Measurements from ENCODE around the gene TBC1D9B. TPM values are rescaled to one million over a fixed set of nuclear protein-coding genes. Genes with fewer than 3 reads are reported as not detected.

The TBC1D9B gene
- total and polyA plus RNA-seq, 4 donors = 32.1 to 120 (median 75.1) TPM

DNA sequence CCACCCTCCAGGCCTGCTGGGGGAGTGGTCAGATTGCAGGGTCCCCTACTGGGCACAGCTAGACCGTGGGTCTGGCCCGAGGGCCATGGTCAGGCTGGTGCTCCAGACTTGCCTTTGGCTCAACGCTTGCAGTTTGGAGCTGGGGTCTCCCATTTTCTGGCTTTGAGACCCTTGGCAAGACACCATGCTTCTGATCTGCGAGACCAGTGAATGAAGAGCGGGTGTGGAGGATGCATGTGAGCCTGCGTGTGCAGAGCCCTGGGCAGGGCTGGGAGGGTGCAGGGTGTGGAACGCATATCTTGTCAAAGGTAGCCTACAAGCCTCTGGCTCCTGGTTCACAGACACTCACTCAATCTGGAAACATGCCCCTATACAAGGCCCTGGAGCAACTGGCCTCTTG lies 43.0 kb downstream of the TBC1D9B start:
- no peak overlapping the region for H3K4me3 ChIP-seq (ENCODE audit: low read length in 2 of 2)
- no peaks in the 10 kb centered on the region for H3K27me3 ChIP-seq (ENCODE audit: control insufficient read depth in 1 of 2, insufficient read depth in 2 of 2, low read length in 1 of 2)
- WGBS, 2 donors = 94 to 95% methylated on average over 7 of the region's 7 CpGs
- DNase-seq (peak in 1 of 2 donors; percentile 65), ATAC-seq (ENCODE audit: low FRiP score) (no peak)
- no peaks in the 10 kb centered on the region for H3K9me3 ChIP-seq (ENCODE audit: control insufficient read depth, low read length)
- no peak overlapping the region for H3K27ac ChIP-seq (ENCODE audit: low read depth in 1 of 2, low read length in 2 of 2)
- H3K4me1 ChIP-seq (ENCODE audit: control insufficient read depth in 1 of 2, insufficient read depth in 2 of 2, low read length in 2 of 2) = no peaks in the 10 kb centered on the region
- intact Hi-C loops (cut with DNase I) = no loop called here
- peaks cover 0 to 11% of the 10 kb centered on the region in 2 donors for H3K36me3 ChIP-seq (ENCODE audit: control insufficient read depth in 1 of 2, insufficient read depth in 2 of 2, low read length in 1 of 2)

DNA sequence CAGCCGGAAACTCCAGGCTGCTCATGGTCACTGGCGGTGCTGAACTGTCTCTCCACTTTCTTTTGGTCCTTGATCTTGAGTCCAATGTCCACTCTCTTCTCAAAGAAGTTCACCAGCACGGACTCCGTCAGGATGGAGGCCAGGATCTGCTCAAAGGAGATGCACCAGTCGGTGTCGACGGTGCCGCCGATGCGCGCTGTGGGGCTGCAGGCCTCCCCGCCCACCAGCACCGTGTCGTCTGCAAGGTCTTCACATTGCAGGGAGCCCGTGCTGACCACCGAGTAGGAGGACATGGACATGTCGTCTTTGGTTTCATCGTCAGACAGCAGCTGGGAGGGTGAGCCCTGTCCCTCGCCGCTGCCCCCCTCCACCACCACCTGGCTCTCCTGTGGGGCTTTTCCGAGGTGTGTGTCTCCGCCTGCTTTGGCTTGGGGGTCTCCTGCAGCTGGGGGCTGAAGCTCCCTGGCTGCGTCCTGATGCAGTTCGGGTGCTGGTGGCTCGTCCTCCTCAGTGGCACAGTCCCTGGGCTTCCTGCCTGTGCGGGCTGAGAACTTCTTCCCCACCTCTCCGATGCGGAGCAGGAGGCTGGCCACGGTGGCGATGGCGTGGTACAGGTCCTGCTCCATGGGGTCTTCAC lies 44.1 kb downstream of the TBC1D9B start:
- intact Hi-C loops (cut with DNase I) = no loop called here
- no peak overlapping the region for H3K27ac ChIP-seq (ENCODE audit: low read depth in 1 of 2, low read length in 2 of 2)
- H3K4me1 ChIP-seq (ENCODE audit: control insufficient read depth in 1 of 2, insufficient read depth in 2 of 2, low read length in 2 of 2) = no peaks in the 10 kb centered on the region
- WGBS, 2 donors = 94 to 95% methylated on average over 31 of the region's 31 CpGs
- peak in 1 of 2 donors; percentile 74 for DNase-seq
- no peak for ATAC-seq (ENCODE audit: low FRiP score)
- H3K4me3 ChIP-seq (ENCODE audit: low read length in 2 of 2) = no peak overlapping the region
- no peaks in the 10 kb centered on the region for H3K9me3 ChIP-seq (ENCODE audit: control insufficient read depth, low read length)
- no peaks in the 10 kb centered on the region for H3K27me3 ChIP-seq (ENCODE audit: control insufficient read depth in 1 of 2, insufficient read depth in 2 of 2, low read length in 1 of 2)
- peaks cover 0 to 11% of the 10 kb centered on the region in 2 donors for H3K36me3 ChIP-seq (ENCODE audit: control insufficient read depth in 1 of 2, insufficient read depth in 2 of 2, low read length in 1 of 2)

DNA sequence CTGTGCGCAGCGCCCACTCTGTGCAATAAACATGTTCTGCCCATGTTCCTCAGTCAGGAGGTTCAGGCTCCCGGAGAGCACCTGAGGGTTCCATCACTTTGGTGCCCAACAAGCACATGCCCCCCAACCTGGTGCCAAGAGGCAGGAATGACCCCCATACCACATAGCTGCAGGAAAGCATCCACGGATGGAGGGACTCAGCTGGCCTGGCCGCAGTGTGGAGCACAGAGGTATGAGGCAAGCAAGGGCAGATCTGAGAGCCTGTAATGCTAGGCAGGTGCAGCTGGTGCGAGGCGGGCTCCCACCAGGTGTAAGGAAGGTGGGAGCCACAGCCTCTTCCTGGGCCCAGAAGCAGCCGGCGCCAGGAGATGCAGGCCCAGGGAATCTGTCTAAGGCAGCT lies 44.8 kb downstream of the TBC1D9B start:
- no peak for ATAC-seq (ENCODE audit: low FRiP score)
- 95 to 97% methylated on average over 9 of the region's 9 CpGs for WGBS, 2 donors

DNA sequence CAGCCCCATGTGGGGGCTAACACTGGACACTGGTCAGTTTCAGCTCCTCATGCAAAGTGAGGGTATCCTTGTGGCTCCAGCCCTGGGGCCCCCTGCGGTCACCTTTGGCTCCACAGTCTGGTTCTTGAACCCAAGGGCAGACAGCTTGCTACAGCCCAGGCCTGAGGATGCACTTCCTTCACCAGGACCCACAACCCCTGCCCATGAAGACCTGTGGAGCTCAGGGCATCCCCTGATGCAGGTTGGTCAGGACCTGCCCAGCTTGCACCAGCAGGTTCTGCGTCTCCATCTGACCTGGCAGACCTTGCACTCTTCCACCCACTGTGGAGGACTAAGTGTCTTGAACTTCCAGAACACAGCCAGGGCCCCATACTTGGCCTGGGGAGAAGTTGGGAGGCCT lies 45.4 kb downstream of the TBC1D9B start:
- H3K27me3 ChIP-seq (ENCODE audit: control insufficient read depth in 1 of 2, insufficient read depth in 2 of 2, low read length in 1 of 2) = no peaks in the 10 kb centered on the region
- no peak overlapping the region for H3K4me3 ChIP-seq (ENCODE audit: low read length in 2 of 2)
- H3K36me3 ChIP-seq (ENCODE audit: control insufficient read depth in 1 of 2, insufficient read depth in 2 of 2, low read length in 1 of 2) = peaks cover 0 to 11% of the 10 kb centered on the region in 2 donors
- H3K27ac ChIP-seq (ENCODE audit: low read depth in 1 of 2, low read length in 2 of 2) = no peak overlapping the region
- H3K9me3 ChIP-seq (ENCODE audit: control insufficient read depth, low read length) = no peaks in the 10 kb centered on the region
- no peak for ATAC-seq (ENCODE audit: low FRiP score)
- H3K4me1 ChIP-seq (ENCODE audit: control insufficient read depth in 1 of 2, insufficient read depth in 2 of 2, low read length in 2 of 2) = no peaks in the 10 kb centered on the region
- intact Hi-C loops (cut with DNase I) = no loop called here
- DNase-seq = peak in 1 of 2 donors; percentile 16
- WGBS, 2 donors = 99 to 100% methylated on average over 2 of the region's 2 CpGs

More for the DNA sequence above, 44.8 kb downstream of the TBC1D9B start:
- peak in 1 of 2 donors; percentile 53 for DNase-seq
- Histone ChIP-seq H3K4me3 (ENCODE audit: low read length in 2 of 2) (no peak overlapping the region), H3K36me3 (ENCODE audit: control insufficient read depth in 1 of 2, insufficient read depth in 2 of 2, low read length in 1 of 2) (peaks cover 0 to 11% of the 10 kb centered on the region in 2 donors), H3K4me1 (ENCODE audit: control insufficient read depth in 1 of 2, insufficient read depth in 2 of 2, low read length in 2 of 2) (no peaks in the 10 kb centered on the region), H3K9me3 (ENCODE audit: control insufficient read depth, low read length) (no peaks in the 10 kb centered on the region), H3K27ac (ENCODE audit: low read depth in 1 of 2, low read length in 2 of 2) (no peak overlapping the region), H3K27me3 (ENCODE audit: control insufficient read depth in 1 of 2, insufficient read depth in 2 of 2, low read length in 1 of 2) (no peaks in the 10 kb centered on the region)
- intact Hi-C loops (cut with DNase I) = no loop called here

DNA sequence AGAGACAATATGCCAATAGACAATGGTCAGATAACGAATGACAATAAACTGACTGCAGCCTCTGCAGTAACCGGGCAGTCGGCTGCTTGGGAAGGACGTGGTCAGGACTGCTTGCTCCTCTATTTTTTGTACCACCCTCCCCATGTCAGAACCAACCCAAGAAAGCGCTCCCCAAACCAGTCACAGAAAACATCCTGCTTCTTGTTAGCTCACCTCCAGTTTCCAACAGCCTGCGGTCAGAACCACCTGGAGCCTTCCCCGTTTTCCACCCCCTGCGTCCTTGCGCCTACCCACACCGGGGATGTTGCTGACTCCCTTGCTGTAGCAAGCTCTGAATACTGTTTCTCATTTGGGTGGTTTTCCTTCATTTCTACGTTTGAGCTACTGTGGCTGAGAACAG lies 47.4 kb downstream of the TBC1D9B start:
- DNase-seq = no peak
- H3K9me3 ChIP-seq (ENCODE audit: control insufficient read depth, low read length) = no peaks in the 10 kb centered on the region
- intact Hi-C loops (cut with DNase I) = no loop called here

DNA sequence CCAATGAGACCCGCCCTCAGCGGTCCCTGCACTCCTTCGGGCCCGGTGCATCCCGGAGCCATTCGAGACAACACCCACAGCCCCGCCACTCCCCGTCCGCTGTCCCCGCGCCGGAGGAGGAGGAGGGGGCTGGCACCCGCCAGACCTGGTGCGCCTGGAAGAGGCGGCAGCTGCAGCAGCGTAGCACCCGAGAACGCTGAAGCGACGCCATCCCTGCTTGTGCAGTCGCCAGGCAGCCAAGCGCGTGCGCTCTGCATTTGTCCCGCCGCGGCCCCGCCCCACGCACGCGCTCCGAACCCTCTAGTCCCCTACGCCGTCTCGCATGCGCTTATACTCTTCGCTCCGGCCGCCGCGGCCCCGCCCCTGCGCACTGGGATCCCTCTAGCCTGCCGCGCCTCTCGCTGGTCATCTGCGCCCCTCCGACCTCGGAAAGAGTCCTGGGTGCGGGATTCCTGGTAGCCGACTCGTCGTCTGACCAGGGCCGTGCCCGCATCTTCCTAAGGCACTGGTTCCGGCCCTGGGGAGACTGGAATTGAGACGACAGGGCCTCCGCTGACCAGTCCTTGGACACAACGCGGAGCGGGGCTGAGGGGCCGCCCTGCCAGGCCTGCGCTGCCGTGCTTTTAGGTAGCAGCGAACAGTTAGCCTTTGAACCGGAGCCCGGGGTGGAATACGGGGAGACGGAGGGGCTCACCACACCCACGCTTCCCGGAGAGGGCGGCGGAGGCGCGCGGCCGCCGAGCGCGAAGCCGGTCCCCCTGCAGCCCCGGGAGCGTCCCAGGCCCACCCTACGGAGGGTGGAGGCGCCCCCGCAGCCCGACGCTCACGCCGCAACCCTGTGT lies 48.9 kb downstream of the TBC1D9B start, which contains the start of gene MRNIP:
MRNIP (minus strand) TSS at position 232 of the 842 bp plus-strand sequence; CDS start at position 211, 21 bp downstream.
- peak within 1 kb of the TSS in 1 of 2 donors; percentile 62 for H3K27ac ChIP-seq (ENCODE audit: low read depth in 1 of 2, low read length in 2 of 2)
- no peaks in the 10 kb centered on the region for H3K9me3 ChIP-seq (ENCODE audit: control insufficient read depth, low read length)
- DNase-seq (peak; percentile 99 to 100), ATAC-seq (ENCODE audit: low FRiP score) (peak; percentile 99)
- intact Hi-C loops (cut with DNase I) = loop anchor here (5.0 to 10.0 kb wide), 2 partner anchors 37 to 54 kb away; partner anchors contain the start of genes SQSTM1 (in 2 of the 2) and MGAT4B (in 1 of the 2)
- H3K4me1 ChIP-seq (ENCODE audit: control insufficient read depth in 1 of 2, insufficient read depth in 2 of 2, low read length in 2 of 2) = no peaks in the 10 kb centered on the region
- no peaks in the 10 kb centered on the region for H3K27me3 ChIP-seq (ENCODE audit: control insufficient read depth in 1 of 2, insufficient read depth in 2 of 2, low read length in 1 of 2)
- peaks cover 0 to 10% of the 10 kb centered on the region in 2 donors for H3K36me3 ChIP-seq (ENCODE audit: control insufficient read depth in 1 of 2, insufficient read depth in 2 of 2, low read length in 1 of 2)
- WGBS, 2 donors = 0 to 1% methylated on average over 75 to 90 of the region's 90 CpGs
- H3K4me3 ChIP-seq (ENCODE audit: low read length in 2 of 2) = peak within 1 kb of the TSS; percentile 53

More for the DNA sequence above, 47.4 kb downstream of the TBC1D9B start:
- WGBS, 2 donors = 68 to 82% methylated on average over 11 of the region's 11 CpGs
- no peaks in the 10 kb centered on the region for H3K4me1 ChIP-seq (ENCODE audit: control insufficient read depth in 1 of 2, insufficient read depth in 2 of 2, low read length in 2 of 2)
- H3K27ac ChIP-seq (ENCODE audit: low read depth in 1 of 2, low read length in 2 of 2) = no peak overlapping the region
- H3K36me3 ChIP-seq (ENCODE audit: control insufficient read depth in 1 of 2, insufficient read depth in 2 of 2, low read length in 1 of 2) = peaks cover 0 to 11% of the 10 kb centered on the region in 2 donors
- no peak for ATAC-seq (ENCODE audit: low FRiP score)
- H3K27me3 ChIP-seq (ENCODE audit: control insufficient read depth in 1 of 2, insufficient read depth in 2 of 2, low read length in 1 of 2) = no peaks in the 10 kb centered on the region
- no peak overlapping the region for H3K4me3 ChIP-seq (ENCODE audit: low read length in 2 of 2)

DNA sequence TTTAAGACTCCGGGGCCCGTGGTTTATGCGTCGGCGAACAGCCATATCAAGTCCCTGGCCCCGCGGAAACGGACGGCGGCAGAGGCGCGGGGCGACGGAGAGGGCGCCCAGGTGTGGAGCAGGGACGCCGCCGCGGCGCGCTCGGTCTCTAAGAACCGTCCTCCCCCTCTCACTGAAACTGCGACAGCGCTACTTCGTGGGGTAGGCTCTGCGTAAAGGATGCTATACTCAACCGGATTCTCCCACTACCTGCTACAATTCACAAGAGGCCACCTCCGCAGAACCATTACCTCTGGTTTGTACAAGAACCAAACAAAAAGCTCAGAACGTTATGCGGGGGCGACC lies 49.5 kb downstream of the TBC1D9B start:
- intact Hi-C loops (cut with DNase I) = loop anchor here (5.0 to 10.0 kb wide), 2 partner anchors 36 to 53 kb away; partner anchors contain the start of genes SQSTM1 (in 2 of the 2) and MGAT4B (in 1 of the 2)
- DNase-seq (peak in 1 of 2 donors; percentile 80), ATAC-seq (ENCODE audit: low FRiP score) (peak; percentile 64)
- WGBS, 2 donors = 0% methylated on average over 32 of the region's 32 CpGs
- peaks cover 0 to 6% of the 10 kb centered on the region in 2 donors for H3K36me3 ChIP-seq (ENCODE audit: control insufficient read depth in 1 of 2, insufficient read depth in 2 of 2, low read length in 1 of 2)
- no peaks in the 10 kb centered on the region for H3K27me3 ChIP-seq (ENCODE audit: control insufficient read depth in 1 of 2, insufficient read depth in 2 of 2, low read length in 1 of 2)
- H3K27ac ChIP-seq (ENCODE audit: low read depth in 1 of 2, low read length in 2 of 2) = peak overlapping the region in 1 of 2 donors; percentile 6
- no peaks in the 10 kb centered on the region for H3K4me1 ChIP-seq (ENCODE audit: control insufficient read depth in 1 of 2, insufficient read depth in 2 of 2, low read length in 2 of 2)
- peak overlapping the region; percentile 53 for H3K4me3 ChIP-seq (ENCODE audit: low read length in 2 of 2)
- H3K9me3 ChIP-seq (ENCODE audit: control insufficient read depth, low read length) = no peaks in the 10 kb centered on the region

DNA sequence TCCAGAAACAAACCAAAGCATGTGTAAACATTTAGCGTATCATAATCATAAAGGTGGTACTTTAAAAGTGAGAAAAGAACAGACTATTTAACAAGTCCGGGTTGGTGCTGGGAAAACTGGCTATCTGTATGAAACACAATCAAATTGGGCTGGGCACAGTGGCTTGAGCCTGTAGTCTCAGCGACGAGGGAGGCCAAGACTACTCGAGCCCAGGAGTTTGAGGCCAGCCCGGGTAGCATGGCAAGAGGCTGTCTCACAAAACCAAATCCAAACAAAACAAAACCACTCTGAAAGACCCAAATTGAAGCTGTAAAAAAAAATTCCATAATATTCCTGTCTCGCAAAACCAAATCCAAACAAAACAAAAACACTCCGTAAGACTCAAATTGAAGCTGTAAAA lies 53.3 kb downstream of the TBC1D9B start:
- H3K9me3 ChIP-seq (ENCODE audit: control insufficient read depth, low read length) = no peaks in the 10 kb centered on the region
- intact Hi-C loops (cut with DNase I) = loop anchor here in 1 of 2 donors (10.0 kb wide), 1 partner anchor 50 kb away; the partner anchor contains the start of gene MGAT4B
- 2 to 8% methylated on average over 8 of the region's 8 CpGs for WGBS, 2 donors
- no peak overlapping the region for H3K27ac ChIP-seq (ENCODE audit: low read depth in 1 of 2, low read length in 2 of 2)
- no peak overlapping the region for H3K4me3 ChIP-seq (ENCODE audit: low read length in 2 of 2)
- DNase-seq (no peak), ATAC-seq (ENCODE audit: low FRiP score) (no peak)
- H3K4me1 ChIP-seq (ENCODE audit: control insufficient read depth in 1 of 2, insufficient read depth in 2 of 2, low read length in 2 of 2) = no peaks in the 10 kb centered on the region
- H3K36me3 ChIP-seq (ENCODE audit: control insufficient read depth in 1 of 2, insufficient read depth in 2 of 2, low read length in 1 of 2) = peaks cover 0 to 9% of the 10 kb centered on the region in 2 donors
- H3K27me3 ChIP-seq (ENCODE audit: control insufficient read depth in 1 of 2, insufficient read depth in 2 of 2, low read length in 1 of 2) = no peaks in the 10 kb centered on the region

All from aorta (tissue), 5 donors.